GM18502 (cell line): ENCODE results near the gene MMD.
"Not testable (repeated sequence)": the region's sequence is repeated elsewhere in the genome, so short reads cannot be mapped to it uniquely, and the experiment has no call there.

Experiments
- ATAC-seq: cut with Tn5 transposase; IDR thresholded peaks from one replicate; pipeline ENCODE4 v1.9.1; 2021; ENCODE audit warnings: mild to moderate bottlenecking; ENCODE audit not compliant: unreplicated experiment, poor library complexity

MMD gene

GRCh38 chr17:55421179-55421934 is at the start of gene MMD:
TSS of gene MMD (minus strand) at chr17:55421835. CDS start at chr17:55421695, 140 bp downstream.
- peak; percentile 29 for ATAC-seq

- ATAC-seq = no peak
These were observed 45.0 kb upstream of the MMD start for GRCh38 chr17:55466671-55467070.

- ATAC-seq = not testable (repeated sequence)
These were observed 44.1 kb upstream of the MMD start for GRCh38 chr17:55465771-55466170.

- ATAC-seq = peak; percentile 76
These were observed 42.0 kb upstream of the MMD start for GRCh38 chr17:55463600-55463999.

GRCh38 chr17:55462711-55463110 is 41.1 kb upstream of the MMD start:
- no peak for ATAC-seq

- no peak for ATAC-seq
These were observed 40.6 kb upstream of the MMD start for GRCh38 chr17:55462234-55462633.

GRCh38 chr17:55458978-55459377 is 37.3 kb upstream of the MMD start:
- ATAC-seq = peak; percentile 67

- ATAC-seq = no peak
These were observed 36.8 kb upstream of the MMD start for GRCh38 chr17:55458287-55458900.

GRCh38 chr17:55456307-55457240 is 34.9 kb upstream of the MMD start:
- no peak for ATAC-seq

- ATAC-seq = no peak
These were observed 33.4 kb upstream of the MMD start for GRCh38 chr17:55454906-55455474.

GRCh38 chr17:55453839-55454557 is 32.4 kb upstream of the MMD start:
- ATAC-seq = no peak

GRCh38 chr17:55452139-55452790 is 30.6 kb upstream of the MMD start:
- no peak for ATAC-seq

- ATAC-seq = no peak
These were observed 30.1 kb upstream of the MMD start for GRCh38 chr17:55451758-55452138.

- ATAC-seq = no peak
These were observed 29.6 kb upstream of the MMD start for GRCh38 chr17:55451203-55451641.

- no peak for ATAC-seq
These were observed 28.7 kb upstream of the MMD start for GRCh38 chr17:55450232-55450825.

GRCh38 chr17:55448681-55449080 is 27.0 kb upstream of the MMD start:
- no peak for ATAC-seq

GRCh38 chr17:55446581-55447205 is 25.1 kb upstream of the MMD start:
- ATAC-seq = no peak

GRCh38 chr17:55446004-55446403 is 24.4 kb upstream of the MMD start:
- not testable (repeated sequence) for ATAC-seq
